ENCODE data around the gene INSR.

INSR gene

DNA sequence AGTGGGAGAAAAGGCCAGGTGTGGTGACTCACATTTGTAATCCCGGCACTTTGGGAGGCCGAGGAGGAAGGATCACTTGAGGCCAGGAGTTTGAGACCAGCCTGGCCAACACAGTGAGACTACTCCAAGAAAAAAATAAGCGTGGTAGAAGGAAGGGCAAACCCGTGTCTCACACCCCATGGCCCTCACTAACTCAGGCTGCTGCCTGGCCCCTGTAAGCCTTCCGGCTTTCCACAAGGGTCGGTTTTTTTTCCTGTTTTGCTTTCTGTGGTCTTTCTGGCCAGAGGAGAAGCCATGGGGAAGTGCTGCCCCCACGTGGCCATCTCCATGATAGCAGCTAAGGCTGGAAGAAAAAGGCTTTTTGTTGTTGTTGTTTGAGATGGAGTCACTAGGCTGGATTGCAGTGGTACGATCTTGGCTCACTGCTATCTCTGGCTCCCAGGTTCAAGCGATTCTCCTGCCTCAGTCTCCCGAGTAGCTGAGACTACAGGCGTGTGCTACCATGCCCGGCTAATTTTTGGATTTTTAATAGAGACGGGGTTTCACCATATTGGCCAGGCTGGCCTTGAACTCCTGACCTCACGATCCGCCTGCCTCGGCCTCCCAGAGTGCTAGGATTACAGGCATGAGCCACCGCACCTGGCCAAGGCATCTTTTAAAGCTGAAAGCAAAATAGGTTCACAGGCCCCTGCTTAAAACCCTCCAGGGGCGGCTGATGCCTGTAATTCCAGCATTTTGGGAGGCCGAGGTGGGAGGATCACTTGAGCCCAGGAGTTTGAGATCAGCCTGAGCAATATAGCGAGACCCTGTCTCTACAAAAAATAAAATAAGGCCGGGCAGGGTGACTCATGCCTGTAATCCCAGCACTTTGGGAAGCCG, 47.0 kb upstream of the INSR start (continued):
- TF ChIP-seq ZNF561 (tag by site-specific recombination; IDR thresholded peaks at IDR 0.05; ENCODE audit: borderline replicate concordance): no peak
- no peak for TF ChIP-seq TCF7L2 (IDR thresholded peaks at IDR 0.05; ENCODE audit: borderline replicate concordance, low read depth, low read length)
- TF ChIP-seq, protein P1, sequence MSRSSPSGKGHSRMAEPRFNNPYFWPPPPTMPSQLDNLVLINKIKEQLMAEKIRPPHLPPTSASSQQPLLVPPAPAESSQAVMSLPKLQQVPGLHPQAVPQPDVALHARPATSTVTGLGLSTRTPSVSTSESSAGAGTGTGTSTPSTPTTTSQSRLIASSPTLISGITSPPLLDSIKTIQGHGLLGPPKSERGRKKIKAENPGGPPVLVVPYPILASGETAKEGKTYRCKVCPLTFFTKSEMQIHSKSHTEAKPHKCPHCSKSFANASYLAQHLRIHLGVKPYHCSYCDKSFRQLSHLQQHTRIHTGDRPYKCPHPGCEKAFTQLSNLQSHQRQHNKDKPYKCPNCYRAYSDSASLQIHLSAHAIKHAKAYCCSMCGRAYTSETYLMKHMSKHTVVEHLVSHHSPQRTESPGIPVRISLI (tag by site-specific recombination; IDR thresholded peaks at IDR 0.05): peak; percentile 90
- TF ChIP-seq HOXD13 (CRISPR knock-in tag; IDR thresholded peaks at IDR 0.05; ENCODE audit: borderline replicate concordance): no peak
- no peak for TF ChIP-seq ZNF423 (tag by site-specific recombination; IDR thresholded peaks at IDR 0.05)
- TF ChIP-seq ZNF121 (tag by site-specific recombination; IDR thresholded peaks at IDR 0.05): 0 out of 2 replicates have a peak, but pooled peaks have one; percentile 43
- TF ChIP-seq, protein P2, sequence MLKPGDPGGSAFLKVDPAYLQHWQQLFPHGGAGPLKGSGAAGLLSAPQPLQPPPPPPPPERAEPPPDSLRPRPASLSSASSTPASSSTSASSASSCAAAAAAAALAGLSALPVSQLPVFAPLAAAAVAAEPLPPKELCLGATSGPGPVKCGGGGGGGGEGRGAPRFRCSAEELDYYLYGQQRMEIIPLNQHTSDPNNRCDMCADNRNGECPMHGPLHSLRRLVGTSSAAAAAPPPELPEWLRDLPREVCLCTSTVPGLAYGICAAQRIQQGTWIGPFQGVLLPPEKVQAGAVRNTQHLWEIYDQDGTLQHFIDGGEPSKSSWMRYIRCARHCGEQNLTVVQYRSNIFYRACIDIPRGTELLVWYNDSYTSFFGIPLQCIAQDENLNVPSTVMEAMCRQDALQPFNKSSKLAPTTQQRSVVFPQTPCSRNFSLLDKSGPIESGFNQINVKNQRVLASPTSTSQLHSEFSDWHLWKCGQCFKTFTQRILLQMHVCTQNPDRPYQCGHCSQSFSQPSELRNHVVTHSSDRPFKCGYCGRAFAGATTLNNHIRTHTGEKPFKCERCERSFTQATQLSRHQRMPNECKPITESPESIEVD (tag by site-specific recombination; IDR thresholded peaks at IDR 0.05): no peak
- TF ChIP-seq ZFP69B (tag by site-specific recombination; IDR thresholded peaks at IDR 0.05): no peak
- no peak for TF ChIP-seq ZNF600 (tag by site-specific recombination; IDR thresholded peaks at IDR 0.05)
- TF ChIP-seq ZSCAN23 (tag by site-specific recombination; IDR thresholded peaks at IDR 0.05): no peak
- no peak for TF ChIP-seq ZNF239 (tag by site-specific recombination; IDR thresholded peaks at IDR 0.05)
- peak; percentile 23; the same call in 1 of the 2 replicates for TF ChIP-seq ZBTB17 (tag by site-specific recombination; IDR thresholded peaks at IDR 0.05)
- TF ChIP-seq ZNF184 (tag by site-specific recombination; IDR thresholded peaks at IDR 0.05): no peak
- TF ChIP-seq, protein P3, sequence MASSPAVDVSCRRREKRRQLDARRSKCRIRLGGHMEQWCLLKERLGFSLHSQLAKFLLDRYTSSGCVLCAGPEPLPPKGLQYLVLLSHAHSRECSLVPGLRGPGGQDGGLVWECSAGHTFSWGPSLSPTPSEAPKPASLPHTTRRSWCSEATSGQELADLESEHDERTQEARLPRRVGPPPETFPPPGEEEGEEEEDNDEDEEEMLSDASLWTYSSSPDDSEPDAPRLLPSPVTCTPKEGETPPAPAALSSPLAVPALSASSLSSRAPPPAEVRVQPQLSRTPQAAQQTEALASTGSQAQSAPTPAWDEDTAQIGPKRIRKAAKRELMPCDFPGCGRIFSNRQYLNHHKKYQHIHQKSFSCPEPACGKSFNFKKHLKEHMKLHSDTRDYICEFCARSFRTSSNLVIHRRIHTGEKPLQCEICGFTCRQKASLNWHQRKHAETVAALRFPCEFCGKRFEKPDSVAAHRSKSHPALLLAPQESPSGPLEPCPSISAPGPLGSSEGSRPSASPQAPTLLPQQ (tag by site-specific recombination; IDR thresholded peaks at IDR 0.05): no peak
- peak; percentile 47; the same call in 1 of the 2 replicates for TF ChIP-seq SP7 (tag by site-specific recombination; IDR thresholded peaks at IDR 0.05)
- TF ChIP-seq ZNF610 (tag by site-specific recombination; IDR thresholded peaks at IDR 0.05; ENCODE audit: borderline replicate concordance): no peak
- no peak for TF ChIP-seq ZFHX2 (tag by site-specific recombination; conservative IDR thresholded peaks at IDR 0.05)
- no peak for TF ChIP-seq BCL11A (tag by site-specific recombination; IDR thresholded peaks at IDR 0.05; ENCODE audit: low read depth)
- no peak for TF ChIP-seq ZXDB (tag by site-specific recombination; IDR thresholded peaks at IDR 0.05)
- TF ChIP-seq, protein P4, sequence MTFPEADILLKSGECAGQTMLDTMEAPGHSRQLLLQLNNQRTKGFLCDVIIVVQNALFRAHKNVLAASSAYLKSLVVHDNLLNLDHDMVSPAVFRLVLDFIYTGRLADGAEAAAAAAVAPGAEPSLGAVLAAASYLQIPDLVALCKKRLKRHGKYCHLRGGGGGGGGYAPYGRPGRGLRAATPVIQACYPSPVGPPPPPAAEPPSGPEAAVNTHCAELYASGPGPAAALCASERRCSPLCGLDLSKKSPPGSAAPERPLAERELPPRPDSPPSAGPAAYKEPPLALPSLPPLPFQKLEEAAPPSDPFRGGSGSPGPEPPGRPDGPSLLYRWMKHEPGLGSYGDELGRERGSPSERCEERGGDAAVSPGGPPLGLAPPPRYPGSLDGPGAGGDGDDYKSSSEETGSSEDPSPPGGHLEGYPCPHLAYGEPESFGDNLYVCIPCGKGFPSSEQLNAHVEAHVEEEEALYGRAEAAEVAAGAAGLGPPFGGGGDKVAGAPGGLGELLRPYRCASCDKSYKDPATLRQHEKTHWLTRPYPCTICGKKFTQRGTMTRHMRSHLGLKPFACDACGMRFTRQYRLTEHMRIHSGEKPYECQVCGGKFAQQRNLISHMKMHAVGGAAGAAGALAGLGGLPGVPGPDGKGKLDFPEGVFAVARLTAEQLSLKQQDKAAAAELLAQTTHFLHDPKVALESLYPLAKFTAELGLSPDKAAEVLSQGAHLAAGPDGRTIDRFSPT (tag by site-specific recombination; IDR thresholded peaks at IDR 0.05): no peak
- TF ChIP-seq ZNF426 (tag by site-specific recombination; IDR thresholded peaks at IDR 0.05): no peak
- TF ChIP-seq, protein P5, sequence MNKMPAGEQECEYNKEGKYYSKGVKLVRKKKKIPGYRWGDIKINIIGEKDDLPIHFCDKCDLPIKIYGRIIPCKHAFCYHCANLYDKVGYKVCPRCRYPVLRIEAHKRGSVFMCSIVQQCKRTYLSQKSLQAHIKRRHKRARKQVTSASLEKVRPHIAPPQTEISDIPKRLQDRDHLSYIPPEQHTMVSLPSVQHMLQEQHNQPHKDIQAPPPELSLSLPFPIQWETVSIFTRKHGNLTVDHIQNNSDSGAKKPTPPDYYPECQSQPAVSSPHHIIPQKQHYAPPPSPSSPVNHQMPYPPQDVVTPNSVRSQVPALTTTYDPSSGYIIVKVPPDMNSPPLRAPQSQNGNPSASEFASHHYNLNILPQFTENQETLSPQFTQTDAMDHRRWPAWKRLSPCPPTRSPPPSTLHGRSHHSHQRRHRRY (tag by site-specific recombination; IDR thresholded peaks at IDR 0.05): no peak
- TF ChIP-seq HOXC10 (CRISPR knock-in tag; IDR thresholded peaks at IDR 0.05): no peak
- no peak for TF ChIP-seq ZNF549 (tag by site-specific recombination; IDR thresholded peaks at IDR 0.05)
- TF ChIP-seq, protein P6, sequence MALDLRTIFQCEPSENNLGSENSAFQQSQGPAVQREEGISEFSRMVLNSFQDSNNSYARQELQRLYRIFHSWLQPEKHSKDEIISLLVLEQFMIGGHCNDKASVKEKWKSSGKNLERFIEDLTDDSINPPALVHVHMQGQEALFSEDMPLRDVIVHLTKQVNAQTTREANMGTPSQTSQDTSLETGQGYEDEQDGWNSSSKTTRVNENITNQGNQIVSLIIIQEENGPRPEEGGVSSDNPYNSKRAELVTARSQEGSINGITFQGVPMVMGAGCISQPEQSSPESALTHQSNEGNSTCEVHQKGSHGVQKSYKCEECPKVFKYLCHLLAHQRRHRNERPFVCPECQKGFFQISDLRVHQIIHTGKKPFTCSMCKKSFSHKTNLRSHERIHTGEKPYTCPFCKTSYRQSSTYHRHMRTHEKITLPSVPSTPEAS (tag by site-specific recombination; IDR thresholded peaks at IDR 0.05): no peak
- TF ChIP-seq SP2 (tag by site-specific recombination; IDR thresholded peaks at IDR 0.05): no peak
- no peak for TF ChIP-seq ZNF292 (tag by site-specific recombination; IDR thresholded peaks at IDR 0.05; ENCODE audit: borderline replicate concordance, low read depth)
- no peak for TF ChIP-seq ZBTB48 (tag by site-specific recombination; IDR thresholded peaks at IDR 0.05)
- TF ChIP-seq KLF9 (tag by site-specific recombination; IDR thresholded peaks at IDR 0.05; ENCODE audit: low read depth): no peak
- no peak for TF ChIP-seq ZNF202 (tag by site-specific recombination; IDR thresholded peaks at IDR 0.05; ENCODE audit: borderline replicate concordance)
